SH-SY5Y (cell line): Measurements from ENCODE around the gene MUSTN1.

ENCODE experiments used
- GATA2 ChIP-seq: IDR thresholded peaks from 2 replicates; pipeline ENCODE4 v1.6.1; 2011; ENCODE audit warnings: mild to moderate bottlenecking, low read depth, low read length
- GATA3 ChIP-seq: IDR thresholded peaks from 2 replicates; pipeline ENCODE4 v1.6.1; 2011; ENCODE audit warnings: low read depth, mild to moderate bottlenecking, low read length, moderate library complexity

DNA sequence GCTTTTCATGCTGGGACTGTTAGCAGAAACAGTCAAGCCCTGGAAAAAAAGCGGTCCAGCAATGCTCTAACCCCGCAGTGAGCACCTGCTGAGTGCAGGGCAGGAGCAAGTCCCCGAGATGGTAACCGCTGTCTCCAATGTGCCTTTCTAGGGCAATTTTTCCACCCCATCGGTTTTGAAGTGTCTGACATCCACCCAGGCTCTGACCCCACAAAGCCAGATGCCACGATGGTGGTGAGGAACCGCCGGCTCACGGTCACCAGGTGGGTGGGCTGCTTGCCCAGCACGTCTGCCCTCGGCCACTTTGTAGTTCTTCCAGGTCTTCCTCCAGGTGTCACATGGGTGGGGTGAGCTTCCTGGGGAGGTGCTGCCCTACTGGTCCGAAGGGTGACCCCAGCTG is 43.5 kb downstream of the MUSTN1 start:
- TF ChIP-seq GATA2 (no peak), GATA3 (no peak)
